Occipital lobe (tissue), 2 donors: ENCODE measurements around the gene AMBP. TPM values are rescaled to one million over a fixed set of nuclear protein-coding genes. Genes with fewer than 3 reads are reported as not detected.

Experiments used
- DNase-seq: peaks from one replicate; lab custom pipeline; 2025; lab: John Stamatoyannopoulos, UW
- total RNA-seq: library from RNA; depleted of rRNA; stranded (reverse); fragments of >200 nt; gene quantifications from one replicate; pipeline ENCODE4 v1.2.3, GENCODE V29; 2014

AMBP gene
- total RNA-seq, 1 donor from 2014 or later: 1.6 TPM

DNA sequence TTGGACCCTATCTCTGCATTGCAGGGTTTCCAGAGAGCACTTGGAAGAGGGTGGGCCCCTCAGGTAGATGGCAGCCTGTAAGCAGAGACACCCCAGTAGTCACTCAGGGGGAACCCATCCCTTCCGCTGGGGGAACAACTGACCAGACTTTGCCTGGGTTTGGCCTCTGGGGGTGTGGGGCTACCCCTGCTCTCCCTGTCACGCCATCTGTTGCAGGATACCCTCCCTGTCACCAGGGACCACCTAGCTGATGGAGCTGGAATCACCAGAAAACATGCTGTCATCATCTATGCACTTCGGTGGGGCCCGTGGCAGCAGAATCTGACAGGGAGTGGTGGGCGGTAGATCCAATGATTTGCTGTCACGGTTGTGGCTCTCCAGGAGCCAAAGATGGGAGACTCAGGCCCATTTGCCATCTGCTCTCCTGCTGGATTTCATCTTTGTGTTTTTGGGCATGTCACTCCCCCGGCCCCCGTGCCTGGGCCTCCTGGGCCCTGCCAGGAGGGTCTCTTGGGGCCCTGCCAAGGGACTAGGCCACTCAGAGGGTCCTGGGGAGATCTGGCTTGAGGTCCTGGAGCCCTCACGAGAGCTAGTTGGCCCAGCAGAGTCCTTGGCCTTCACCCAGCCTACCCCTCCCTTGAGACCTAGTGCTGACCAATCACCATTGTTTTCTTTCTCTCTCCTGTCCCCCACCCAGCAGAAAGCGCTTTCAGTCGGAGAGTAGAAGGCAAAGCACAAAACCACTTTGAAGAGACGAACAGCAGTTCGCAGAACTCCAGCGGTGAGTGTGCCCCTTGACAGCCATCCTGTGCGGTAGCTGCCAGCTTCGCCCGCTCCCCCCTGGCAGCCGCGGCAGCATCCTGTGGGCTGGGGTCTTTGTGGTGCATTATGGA lies 45.9 kb downstream of the AMBP start:
- no peak for DNase-seq

DNA sequence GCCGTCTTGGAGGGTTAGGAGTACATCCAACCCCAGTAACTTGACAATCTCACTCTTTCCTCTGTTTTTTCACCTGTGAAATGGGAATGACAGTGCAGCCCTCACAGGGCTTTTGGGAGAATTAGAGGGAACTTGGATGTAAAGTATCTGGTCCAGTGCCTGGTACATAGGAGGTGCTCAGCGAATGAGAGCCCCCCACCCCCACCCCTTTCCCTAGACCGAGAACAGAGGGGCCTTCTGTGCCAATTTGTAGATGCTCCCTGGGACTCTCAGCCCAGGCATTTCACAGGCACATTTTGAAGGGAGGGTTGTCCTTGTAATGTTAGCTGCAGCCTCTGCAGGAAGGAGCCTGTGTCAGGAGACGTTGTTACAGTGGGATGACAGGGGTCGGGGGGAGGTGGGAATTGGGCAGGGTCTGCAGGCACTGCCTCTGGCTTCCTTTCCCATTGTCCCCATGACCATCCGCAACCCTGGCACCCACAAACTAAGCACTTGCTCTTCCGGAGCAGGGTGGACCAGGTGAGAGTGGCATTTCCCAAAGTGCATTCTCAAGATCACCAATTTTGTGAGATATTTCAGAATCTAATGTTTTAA lies 47.0 kb downstream of the AMBP start:
- DNase-seq: no peak

DNA sequence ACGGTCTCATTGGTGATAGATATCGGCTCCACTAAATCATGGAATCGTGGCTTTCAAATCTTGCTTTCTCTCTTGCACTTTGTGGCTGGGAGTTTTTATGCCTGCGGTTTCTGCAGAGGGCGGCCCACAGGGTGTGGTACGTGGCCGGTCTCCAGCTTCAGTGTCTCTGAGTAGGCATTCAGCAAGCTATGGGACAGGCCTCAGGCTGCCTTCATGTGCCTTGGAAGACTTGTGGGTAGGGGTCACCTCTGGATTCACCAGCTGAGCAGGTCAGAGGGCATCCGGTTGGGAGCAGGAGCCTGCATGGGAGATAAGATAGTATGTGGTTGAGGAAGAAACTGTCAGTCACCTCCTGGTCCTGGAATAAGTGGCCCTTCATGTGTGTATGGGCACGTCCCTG lies 47.7 kb downstream of the AMBP start:
- no peak for DNase-seq

DNA sequence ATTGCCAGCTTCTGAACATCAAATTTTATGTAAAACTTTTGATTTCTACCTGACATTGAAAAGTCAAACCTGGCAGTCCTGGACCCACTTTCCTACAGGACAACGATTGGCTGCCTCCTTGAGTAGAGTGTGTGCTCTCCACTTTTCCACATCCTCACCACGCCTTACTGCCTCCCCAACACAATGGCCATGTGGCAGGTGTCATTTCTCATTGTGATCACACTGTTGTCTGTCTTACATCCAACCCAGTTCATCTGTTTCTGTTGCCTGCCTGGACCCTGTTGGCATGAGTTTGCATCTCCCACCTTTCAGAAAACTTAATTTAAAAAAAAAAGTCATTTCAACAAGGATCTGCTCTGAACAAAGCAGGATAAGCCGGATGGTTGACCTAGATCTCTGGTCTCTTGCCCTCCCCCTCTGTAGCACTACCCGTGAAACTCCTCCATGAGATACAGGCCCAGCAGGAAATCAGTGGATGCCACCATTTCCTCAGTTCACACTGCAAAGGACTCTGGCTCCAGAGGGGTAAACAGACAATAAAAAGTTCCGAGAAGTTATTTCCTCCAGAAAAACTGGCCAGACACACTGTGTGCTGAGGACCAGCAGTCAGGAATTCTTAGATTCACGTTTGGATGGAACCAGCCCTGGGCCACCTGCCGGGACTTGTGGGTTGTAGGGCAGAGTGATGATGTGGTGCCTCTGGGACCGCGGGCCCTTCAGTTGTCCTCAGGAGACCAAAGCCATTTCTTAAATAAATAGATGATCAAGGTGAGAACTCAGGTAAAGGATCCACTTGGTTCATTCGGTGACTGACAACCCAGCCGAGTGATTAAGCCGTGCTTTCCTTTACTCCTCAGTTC lies 48.6 kb downstream of the AMBP start:
- DNase-seq: no peak

DNA sequence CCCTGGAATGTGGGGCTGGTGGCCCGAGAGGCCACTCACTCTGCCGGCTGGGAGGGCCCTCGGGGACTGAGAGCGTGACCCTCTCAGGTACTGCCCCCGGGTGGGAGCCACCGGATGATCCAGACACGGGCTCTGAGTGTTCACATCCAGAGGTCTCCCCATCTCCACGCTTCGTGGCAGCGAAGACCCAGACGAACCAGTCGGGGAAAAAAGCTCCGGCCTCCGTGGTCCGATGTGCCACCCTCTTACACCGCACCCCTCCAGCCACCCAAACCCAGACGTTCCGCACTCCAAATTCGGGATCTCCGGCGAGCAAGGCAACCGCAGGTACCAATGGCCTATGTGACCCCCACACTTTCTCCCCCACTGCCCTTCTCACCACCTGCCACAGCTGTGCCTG lies 49.5 kb downstream of the AMBP start:
- DNase-seq: no peak

DNA sequence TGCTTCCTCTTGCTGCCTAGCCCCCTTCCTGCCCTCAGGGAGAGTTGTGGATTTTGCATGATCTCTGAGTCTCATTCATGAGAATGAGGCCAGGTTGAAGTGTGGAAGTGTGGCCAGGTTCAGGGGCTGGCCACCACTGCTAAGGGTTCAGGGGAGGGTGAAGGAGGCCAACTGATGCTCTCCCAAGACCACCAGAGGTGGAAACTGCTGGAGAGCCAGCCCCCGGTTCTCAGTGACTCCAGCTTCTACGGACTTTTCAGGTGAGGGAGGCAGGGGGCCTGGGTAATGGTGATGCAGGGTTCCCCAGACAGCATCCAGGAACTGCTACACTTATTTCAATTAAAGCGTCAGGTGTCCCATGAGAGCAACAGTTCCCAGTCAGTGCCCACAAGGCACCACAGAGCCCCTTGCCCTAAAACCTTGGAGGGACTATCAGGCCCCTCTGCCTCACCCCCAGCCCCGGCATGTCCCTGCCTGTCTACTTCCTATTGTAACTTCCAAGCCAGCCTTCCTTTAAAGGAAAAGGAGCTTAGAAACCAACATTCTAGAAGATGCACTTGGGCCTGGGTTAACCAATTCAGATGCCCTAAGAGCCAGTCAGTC lies 50.1 kb downstream of the AMBP start:
- DNase-seq: no peak

DNA sequence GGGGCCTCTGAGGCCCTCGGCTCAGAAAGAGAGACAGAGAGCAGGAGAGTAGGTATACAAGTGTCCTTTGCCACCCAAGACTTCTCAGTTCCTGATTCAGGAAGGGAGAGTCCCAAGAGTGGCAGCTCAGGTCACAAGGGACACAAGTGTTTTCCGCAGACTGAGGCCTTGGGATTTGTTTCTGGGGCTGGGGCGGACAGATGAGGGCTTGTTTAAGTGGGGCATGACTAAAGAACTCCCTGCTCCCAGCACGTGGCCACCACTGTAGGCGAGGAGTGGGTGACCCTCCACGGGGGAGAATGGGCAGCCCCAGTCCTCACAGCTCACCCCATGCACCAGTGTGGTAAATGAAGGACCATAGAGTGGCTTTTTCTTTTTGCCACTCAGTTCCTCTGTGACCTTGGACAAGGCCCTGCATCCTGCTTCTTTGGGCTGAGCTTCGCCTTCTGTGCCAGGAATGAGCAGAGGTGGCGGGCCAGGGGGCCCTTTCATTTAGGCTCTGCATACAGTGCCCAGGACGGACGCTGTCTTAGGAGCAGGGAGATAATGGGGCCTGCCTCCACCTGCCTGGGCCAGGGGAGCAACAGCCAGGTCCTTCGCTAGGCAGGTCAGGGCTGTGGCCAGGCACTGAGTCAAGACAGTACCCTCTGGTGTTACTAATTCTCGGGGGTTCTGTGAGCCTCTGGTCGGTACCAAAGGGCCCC lies 50.8 kb downstream of the AMBP start:
- DNase-seq: no peak

DNA sequence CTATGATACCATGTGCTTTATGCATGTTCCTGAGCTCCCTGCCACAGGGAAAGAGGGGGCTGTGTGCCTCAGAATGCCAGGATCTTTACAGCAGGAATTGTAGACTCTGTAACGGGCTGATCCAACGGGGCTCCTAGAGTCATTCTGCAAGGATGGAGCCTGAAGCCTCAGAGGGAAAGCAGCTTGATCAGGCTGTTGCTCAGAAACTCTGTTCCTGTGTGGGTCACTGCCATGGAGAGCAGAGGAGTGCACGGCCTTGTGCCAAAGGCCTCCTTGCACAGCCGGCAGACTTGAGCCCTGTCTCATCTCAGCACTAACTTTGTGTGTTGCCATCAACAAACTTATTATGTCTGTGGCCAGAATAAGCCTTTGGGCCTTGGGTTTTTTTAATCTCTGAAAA lies 51.8 kb downstream of the AMBP start:
- no peak for DNase-seq

DNA sequence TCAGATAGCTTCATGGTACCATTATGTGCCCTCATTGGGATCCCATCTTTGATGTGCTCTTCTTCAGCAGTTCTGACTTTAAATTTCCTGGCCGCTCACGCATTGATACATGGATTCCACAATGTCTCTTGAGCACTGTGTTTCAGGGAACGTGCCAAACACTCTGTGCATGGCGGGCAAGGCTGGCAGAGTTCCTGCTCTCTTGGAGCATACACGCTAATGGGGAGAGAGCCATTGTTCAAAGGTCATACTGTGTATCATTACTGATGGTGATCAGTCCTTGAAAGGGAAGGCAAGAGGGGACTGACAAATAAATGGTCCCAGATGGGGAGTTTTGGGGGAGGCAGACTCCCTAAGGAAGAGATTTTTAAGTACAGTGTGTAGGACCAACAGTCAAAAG lies 52.3 kb downstream of the AMBP start:
- DNase-seq: no peak

DNA sequence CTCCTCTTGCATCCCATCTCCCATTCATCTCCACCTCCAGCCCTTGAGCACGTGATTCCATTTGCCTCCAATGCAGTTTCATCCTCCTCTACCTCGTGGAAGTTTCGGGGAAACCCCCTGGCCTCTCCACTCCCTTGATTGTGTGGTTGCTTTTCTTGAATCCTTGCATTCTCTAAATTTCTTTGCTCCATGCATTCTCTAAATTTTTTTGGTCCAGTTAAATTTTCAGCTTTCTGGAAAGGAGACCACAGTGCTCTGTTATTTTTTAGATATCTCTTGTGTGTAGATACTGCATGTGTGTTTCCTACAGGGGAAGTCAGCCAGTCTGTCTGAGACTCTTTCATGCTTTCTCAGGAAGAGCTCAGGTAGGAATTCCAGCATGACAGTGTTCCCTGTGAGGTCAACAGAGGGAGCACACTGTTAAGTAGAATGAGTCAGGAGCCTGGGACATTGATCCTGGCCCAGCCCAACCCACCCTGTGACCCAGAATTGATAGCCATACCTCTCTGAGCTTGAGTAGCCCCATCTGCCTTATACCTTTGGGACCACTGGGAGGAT lies 52.8 kb downstream of the AMBP start:
- DNase-seq: no peak

DNA sequence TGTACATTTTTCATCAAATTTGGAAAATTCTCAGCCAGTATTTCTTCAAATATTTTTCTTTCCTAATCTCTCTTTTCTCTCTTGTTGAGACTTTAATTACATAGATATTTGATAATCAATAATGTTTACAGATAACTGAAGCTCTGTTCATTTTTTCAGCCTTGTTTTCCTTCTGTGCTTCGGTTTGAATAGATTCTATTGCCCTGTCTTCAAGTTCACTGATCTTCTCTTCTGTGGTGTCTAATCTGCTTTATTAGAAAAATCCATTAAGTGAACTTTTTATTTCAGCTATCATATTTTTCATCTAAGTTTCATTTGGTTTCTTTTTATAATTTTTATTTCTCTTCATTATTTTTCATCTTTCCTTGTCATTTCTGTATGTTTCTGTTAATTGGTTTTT lies 54.1 kb downstream of the AMBP start:
- no peak for DNase-seq

DNA sequence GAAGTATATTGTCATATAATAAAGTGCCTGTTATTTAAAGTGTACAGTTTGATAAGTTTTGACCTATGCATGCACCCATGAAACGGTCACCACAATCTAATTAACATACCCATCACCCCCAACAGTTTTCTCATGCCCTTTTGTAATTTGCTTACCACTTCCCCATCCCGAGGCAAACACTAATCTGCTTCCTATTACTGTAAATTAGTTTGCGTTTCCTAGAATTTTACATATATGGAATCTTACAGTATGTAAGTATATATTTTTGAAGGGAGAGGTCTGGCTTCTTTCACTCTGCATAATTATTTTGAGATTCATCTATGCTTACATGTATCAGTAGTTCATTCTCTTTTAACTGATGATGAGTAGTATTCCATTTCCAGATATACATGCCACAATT lies 56.5 kb downstream of the AMBP start:
- no peak for DNase-seq

DNA sequence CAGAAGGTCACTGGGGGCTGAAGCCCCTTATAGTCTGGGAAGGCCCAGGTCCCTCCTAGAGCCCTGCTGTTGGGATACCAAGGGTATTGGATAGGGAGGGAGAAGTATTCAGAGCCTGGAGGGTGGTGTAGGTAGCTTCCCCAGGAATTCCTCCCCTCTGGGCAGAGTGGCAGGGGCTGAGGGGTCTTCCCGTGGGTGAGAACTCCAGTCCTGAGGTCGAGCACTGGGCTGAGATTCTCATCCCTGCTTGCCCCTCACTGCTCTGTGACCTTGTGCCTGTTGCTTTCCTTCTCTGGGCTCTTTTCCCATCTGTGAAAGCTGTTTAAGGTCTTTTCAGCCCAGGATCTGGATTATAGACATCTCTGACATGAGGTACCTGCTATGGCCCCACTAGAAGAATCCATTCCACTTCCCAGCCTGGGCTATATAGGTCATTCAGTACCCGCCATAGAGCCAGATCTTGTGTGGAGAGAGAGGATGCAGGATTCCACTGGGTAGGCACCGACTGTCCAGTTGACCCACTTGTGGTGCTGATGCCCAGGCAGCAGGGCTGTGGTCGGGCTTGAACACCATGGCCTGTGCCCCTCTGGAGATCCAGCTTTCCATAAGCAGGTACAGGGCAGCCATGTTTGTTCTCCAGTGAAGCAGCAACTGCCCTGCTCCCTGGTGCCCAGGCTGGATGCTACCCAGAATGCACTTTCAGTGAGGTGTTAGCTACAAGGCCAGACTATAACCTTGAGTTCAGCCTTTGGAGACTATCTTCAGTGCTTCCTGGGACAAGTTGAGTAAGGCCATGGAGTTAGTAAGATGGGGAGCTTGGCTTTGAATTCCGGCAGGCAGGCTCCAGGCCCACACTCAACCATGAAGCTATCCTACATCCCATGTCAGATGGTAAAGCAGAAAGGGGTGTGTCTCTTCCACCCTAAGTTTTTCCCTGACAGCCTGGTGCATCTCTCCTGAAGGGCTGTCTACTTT lies 60.1 kb downstream of the AMBP start:
- DNase-seq: no peak

DNA sequence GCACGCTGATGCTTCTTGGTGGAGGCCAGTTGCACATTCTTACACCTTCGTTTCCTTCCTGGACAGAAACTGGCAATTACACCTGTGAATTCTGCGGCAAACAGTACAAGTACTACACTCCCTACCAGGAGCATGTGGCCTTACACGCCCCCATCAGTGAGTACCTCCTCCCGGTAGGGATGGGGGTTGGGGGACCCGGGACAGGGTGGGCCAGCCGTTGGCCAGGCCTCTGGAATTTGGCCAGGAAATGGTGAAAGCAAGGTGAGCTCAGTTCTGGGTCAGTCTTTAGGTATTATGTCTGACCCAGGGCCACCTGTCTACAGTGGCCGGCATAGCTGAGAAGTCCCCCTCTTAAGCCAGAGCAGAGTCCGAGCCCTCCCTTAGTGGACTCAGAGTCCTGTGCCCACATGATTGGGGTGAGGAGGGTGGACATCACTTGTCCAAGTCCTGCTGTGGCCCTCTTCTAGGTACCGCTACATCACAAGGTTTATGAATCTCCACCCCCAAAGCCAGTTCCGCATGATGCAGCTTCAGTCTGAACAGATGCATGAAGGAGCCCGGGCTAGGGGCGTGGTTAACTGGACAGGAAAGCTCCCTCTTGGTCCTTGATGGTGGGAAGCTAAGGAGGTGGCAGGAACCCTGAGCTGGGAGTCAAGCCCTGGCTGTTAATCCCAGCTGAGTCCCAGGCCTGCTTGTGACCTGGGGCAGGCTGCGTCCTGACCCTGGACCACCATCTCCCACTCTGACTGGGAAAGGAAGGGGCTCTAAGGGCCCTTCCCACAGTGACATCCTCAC lies 61.3 kb downstream of the AMBP start:
- no peak for DNase-seq

DNA sequence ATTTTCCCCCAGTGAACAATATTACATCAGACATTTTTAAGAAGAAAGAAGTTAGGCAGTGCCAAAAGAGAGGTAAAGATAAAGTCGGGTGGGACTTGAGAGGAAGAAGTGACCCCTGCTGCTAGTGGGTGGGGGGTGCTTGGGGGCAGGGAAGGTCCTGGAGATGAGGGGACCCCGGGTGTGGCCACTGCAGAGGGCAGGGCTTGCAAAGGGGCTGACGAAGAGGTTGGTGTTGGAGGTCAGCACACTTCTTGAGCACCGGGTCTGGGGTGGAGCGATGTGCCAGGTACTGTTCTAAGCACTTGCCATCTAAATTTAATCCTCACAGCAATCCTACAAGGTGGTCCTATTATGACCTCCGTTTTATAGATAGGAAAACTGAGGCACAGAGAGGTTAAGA lies 62.0 kb downstream of the AMBP start:
- DNase-seq: no peak

DNA sequence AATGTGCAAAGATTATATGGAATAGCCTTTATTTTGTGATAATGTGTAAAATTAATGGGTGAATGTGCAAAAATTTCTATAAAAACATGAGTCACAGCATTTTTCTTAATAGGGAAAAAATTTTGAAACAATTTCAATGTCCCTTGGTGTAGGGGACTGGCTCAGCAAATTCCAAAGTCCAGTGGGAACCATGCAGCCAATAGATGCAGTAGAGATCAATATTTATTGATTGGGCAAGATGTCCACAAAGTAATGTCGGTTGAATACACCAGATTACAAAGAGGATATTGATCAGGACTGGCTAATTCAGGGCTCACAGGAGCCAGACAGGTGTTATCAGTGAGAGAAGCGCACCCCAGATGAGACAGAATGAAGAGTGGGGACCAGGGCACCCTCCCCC lies 62.5 kb downstream of the AMBP start:
- no peak for DNase-seq

DNA sequence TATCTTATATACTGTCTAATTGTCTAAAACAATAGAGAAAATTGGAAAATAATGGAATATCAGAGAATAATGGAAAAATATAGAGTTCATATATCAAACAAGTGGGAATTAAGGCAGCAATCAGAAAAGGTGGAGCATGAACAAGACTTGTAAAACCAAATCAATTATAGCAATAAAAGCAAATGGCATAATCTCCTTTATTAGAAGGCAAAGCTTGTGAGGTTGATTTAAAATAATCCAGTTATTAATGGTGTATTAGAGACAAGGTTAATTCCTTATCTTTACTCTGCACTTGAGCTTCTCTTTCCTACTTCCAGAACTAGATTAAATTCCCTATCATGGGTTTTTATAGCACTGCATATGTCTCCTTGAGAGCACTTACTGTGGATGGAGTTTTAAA lies 64.1 kb downstream of the AMBP start:
- DNase-seq: no peak

DNA sequence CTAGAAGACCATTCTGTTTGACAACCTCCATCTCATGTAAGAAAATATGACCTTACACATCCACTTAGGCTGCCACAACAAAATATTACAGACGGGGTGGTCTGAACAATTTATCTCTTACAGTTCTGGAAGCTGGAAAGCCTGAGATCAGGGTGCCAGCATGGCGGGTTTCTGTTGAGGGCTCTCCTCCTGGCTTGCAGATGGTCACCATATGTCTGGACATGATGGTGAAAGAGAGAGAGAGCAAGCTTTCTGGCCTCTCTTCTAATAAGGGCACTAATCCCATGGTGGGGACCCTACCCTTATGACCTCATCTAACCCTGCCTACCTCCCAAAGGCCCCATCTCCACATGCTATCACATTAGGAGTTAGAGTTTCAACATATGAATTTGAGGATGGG lies 66.0 kb downstream of the AMBP start:
- no peak for DNase-seq

DNA sequence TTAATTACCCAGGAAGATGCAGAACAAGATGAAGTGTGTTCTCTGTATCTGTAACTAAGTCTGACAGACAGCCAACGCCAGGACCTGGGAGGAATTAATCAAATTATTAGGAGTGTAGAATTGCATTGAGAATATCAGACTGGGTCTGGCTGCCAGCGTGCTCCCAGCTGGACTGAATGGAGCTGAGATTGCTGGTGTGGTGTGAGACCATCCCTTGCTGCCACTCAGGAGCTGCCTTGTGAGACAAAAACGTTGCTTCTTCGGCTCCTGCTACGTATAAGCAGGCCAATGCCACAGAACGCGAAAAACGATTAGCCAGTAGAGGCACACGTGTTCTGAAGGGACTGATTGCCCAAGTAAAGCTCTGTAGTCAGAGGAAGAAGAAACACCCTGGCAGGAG lies 66.8 kb downstream of the AMBP start:
- no peak for DNase-seq
